Keratinocyte (primary cell): ENCODE data around the gene RAP1GAP2. TPM values are rescaled to one million over a fixed set of nuclear protein-coding genes. Genes with fewer than 3 reads are reported as not detected.

Experiments used
- DNase-seq: peaks from one replicate; pipeline ENCODE4 v3.0.0-alpha.2; 2011; ENCODE audit warnings: low read depth, missing footprints, low spot score
- FAIRE-seq: peaks from 2 replicates; lab custom pipeline; 2011; peaks lifted over from hg19 to GRCh38; lab: Jason Lieb, UNC
- H2AFZ ChIP-seq: 2 replicates; pipeline ENCODE4 v1.6.0; 2012; ENCODE audit warnings: low read length, control low read depth, inconsistent platforms; ENCODE audit not compliant: control insufficient read depth
- H3K27ac ChIP-seq: 2 replicates; pipeline ENCODE4 v1.5.1; 2011; ENCODE audit warnings: low read length; ENCODE audit not compliant: control insufficient read depth, insufficient read depth
- H3K27me3 ChIP-seq: 3 replicates; pipeline ENCODE4 v1.6.0; 2011; ENCODE audit warnings: low read length; ENCODE audit not compliant: control insufficient read depth, insufficient read depth; ENCODE audit errors: extremely low read depth
- H3K36me3 ChIP-seq, 2 experiments: 2 replicates in 1 of 2; 3 replicates in 1 of 2; pipeline ENCODE4 v1.5.1; 2011; ENCODE audit warnings: low read length in 2 of 2, mild to moderate bottlenecking in 1 of 2; ENCODE audit not compliant: control insufficient read depth in 2 of 2, insufficient read depth in 2 of 2; ENCODE audit errors: extremely low read depth in 1 of 2
- H3K4me1 ChIP-seq: 3 replicates; pipeline ENCODE4 v1.5.1; 2011; ENCODE audit warnings: low read length; ENCODE audit not compliant: control insufficient read depth, insufficient read depth; ENCODE audit errors: extremely low read depth
- H3K4me2 ChIP-seq: 3 replicates; pipeline ENCODE4 v1.6.0; 2011; ENCODE audit warnings: low read depth, low read length; ENCODE audit not compliant: control insufficient read depth, insufficient read depth; ENCODE audit errors: extremely low read depth
- H3K4me3 ChIP-seq, 3 experiments: fragments of 200-600 bp in 1 of 3; sonication (generic) in 1 of 3; 2 replicates in 2 of 3; 3 replicates in 1 of 3; pipeline ENCODE4 v1.5.1; 2011 to 2016; ENCODE audit warnings: low read length in 3 of 3, mild to moderate bottlenecking in 3 of 3, control low read depth in 2 of 3, inconsistent platforms in 1 of 3, low read depth in 1 of 3, mixed read lengths in 1 of 3, mixed run types in 1 of 3, moderate library complexity in 1 of 3; ENCODE audit not compliant: control insufficient read depth in 2 of 3, insufficient read depth in 2 of 3; ENCODE audit errors: extremely low read depth in 1 of 3
- H3K79me2 ChIP-seq: 2 replicates; pipeline ENCODE4 v1.6.0; 2012; ENCODE audit warnings: low read length; ENCODE audit not compliant: control insufficient read depth, insufficient read depth
- H3K9ac ChIP-seq: 3 replicates; pipeline ENCODE4 v1.6.0; 2011; ENCODE audit warnings: low read length; ENCODE audit not compliant: control insufficient read depth, insufficient read depth; ENCODE audit errors: extremely low read depth
- H3K9me1 ChIP-seq: 3 replicates; pipeline ENCODE4 v1.6.0; 2011; ENCODE audit warnings: low read length; ENCODE audit not compliant: control insufficient read depth, insufficient read depth; ENCODE audit errors: extremely low read depth
- H3K9me3 ChIP-seq: 2 replicates; pipeline ENCODE4 v1.5.1; 2012; ENCODE audit warnings: low read depth, low read length; ENCODE audit not compliant: control insufficient read depth
- H4K20me1 ChIP-seq: 3 replicates; pipeline ENCODE4 v1.6.0; 2011; ENCODE audit warnings: low read length; ENCODE audit not compliant: control insufficient read depth, insufficient read depth; ENCODE audit errors: extremely low read depth
- CTCF ChIP-seq, 3 experiments: IDR thresholded peaks in 1 of 3; conservative IDR thresholded peaks in 1 of 3; optimal IDR thresholded peaks in 1 of 3; 2 replicates in 2 of 3; 3 replicates in 1 of 3; pipeline versions ENCODE3 to v1.5.1; 2011; ENCODE audit warnings: low read length in 3 of 3, mild to moderate bottlenecking in 3 of 3, moderate library complexity in 2 of 3, control low read depth in 1 of 3, inconsistent platforms in 1 of 3; ENCODE audit not compliant: insufficient read depth in 2 of 3; ENCODE audit errors: extremely low read depth in 1 of 3
- EZH2 ChIP-seq: IDR thresholded peaks from one replicate; pipeline ENCODE4 v1.6.1; 2012; ENCODE audit warnings: inconsistent platforms, mild to moderate bottlenecking, low read length, moderate library complexity
- dilution Hi-C: fragments of 300-500 bp; cut with MboI; formaldehyde crosslinking; loops from one replicate; pipeline ENCODE4 v1.7.0; 2020; ENCODE audit warnings: low sequenced_read_pairs; ENCODE audit not compliant: extremely low pct_ligation_motif_present
- polyA plus RNA-seq, 5 experiments: library from polyadenylated mRNA; depleted of rRNA in 3 of 5; stranded (reverse) in 3 of 5; stranded (forward) in 1 of 5; unstranded in 1 of 5; fragments of >200 nt; gene quantifications; 1 replicate in 1 of 5; 2 replicates in 3 of 5; 3 replicates in 1 of 5; pipeline versions ENCODE4 v1.2.1 to v1.2.3, GENCODE V29; 2011 to 2012; ENCODE audit warnings: missing spikeins in 2 of 5, low read depth in 1 of 5, low replicate concordance in 1 of 5

RAP1GAP2 gene
- polyA plus RNA-seq, 1 donor (not counting 4 experiments of a cell fraction or from before 2014, with no cell fraction given), result 13.6 TPM

DNA sequence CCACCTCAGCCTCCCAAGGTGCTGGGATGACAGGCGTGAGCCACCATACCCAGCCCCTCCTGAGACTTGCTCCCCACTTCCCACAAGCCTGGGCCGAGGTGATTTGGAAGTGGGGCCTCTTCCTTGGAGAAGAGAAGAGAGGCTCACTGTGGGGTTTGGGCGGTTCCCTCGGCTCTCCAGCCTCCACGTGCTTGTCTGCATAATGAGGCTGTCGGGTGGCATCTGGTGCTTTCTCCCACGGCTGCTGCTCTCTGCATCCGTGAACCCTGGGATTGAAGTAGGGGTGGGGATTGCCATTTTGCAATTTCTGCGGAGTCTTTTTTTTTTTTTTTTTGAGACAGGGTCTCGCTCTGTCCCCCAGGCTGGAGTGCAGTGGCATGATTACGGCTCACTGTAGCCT is 101.4 kb downstream of the RAP1GAP2 start:
- Histone ChIP-seq H3K4me3 (no peak overlapping the region), H3K27ac (no peak overlapping the region), H3K79me2 (peaks cover 34% of the 10 kb centered on the region), H3K9me1 (no peaks in the 10 kb centered on the region), H3K4me2 (no peak overlapping the region), H3K36me3 (peaks cover 3 to 6% of the 10 kb centered on the region in 2 experiments), H4K20me1 (no peaks in the 10 kb centered on the region), H3K27me3 (no peaks in the 10 kb centered on the region), H3K9me3 (no peaks in the 10 kb centered on the region), H2AFZ (no peak overlapping the region), H3K9ac (no peak overlapping the region), H3K4me1 (peaks cover 18% of the 10 kb centered on the region)
- TF ChIP-seq CTCF (optimal IDR thresholded peaks at IDR 0.05 in 1 of 3, IDR thresholded peaks at IDR 0.05 in 1 of 3, conservative IDR thresholded peaks at IDR 0.05 in 1 of 3; ENCODE audit: extremely low read depth in 1 of 3, insufficient read depth in 2 of 3, low read length in 3 of 3) (no peak), EZH2 (no peak)
- DNase-seq (no peak), FAIRE-seq (no peak)
- dilution Hi-C loops, result no loop called here

DNA sequence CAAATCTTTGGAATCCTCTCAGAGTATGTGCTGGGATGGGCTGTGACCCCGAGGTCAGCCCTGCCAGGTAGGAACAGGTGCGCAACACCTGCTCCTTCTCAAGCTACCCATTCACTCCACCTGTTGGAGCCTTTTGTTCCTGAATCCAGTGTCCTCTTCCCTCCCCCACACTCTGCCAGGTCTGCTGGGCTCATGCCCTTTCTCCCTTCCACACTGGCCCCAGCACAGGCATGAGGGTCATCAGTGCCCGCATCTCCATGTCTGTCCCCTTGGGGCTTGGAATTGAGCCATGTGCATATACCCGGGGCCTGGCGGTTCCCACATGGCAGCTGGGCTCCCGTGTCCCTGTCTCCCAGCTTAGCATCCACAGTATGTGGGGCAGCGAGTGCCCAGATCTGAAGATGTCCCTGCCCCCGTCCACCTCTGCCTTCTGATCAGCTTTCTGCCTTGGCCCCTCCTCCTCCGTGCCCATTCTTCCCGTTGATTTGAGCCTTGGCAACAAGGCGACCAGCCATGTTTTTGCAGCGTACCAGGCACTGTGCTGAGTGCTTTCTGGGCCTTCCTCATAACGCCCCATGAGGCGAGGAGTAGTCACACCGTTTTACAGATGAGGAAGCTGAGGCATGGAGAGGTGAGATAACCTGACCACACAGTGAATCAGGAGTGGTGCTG is 102.2 kb downstream of the RAP1GAP2 start:
- H3K79me2 ChIP-seq, result peaks cover 39% of the 10 kb centered on the region
- no peaks in the 10 kb centered on the region for H3K9me1 ChIP-seq
- no peaks in the 10 kb centered on the region for H3K9me3 ChIP-seq
- no peak overlapping the region for H3K27ac ChIP-seq
- peaks cover 11% of the 10 kb centered on the region for H3K4me1 ChIP-seq
- H4K20me1 ChIP-seq, result no peaks in the 10 kb centered on the region
- H3K4me2 ChIP-seq, result no peak overlapping the region
- dilution Hi-C loops, result no loop called here
- no peak overlapping the region for H2AFZ ChIP-seq
- H3K36me3 ChIP-seq, result peaks cover 3 to 6% of the 10 kb centered on the region in 2 experiments
- no peaks in the 10 kb centered on the region for H3K27me3 ChIP-seq
- no peak for FAIRE-seq
- H3K9ac ChIP-seq, result no peak overlapping the region
- DNase-seq, result no peak
- no peak overlapping the region for H3K4me3 ChIP-seq
- TF ChIP-seq EZH2, result no peak
- TF ChIP-seq CTCF (optimal IDR thresholded peaks at IDR 0.05 in 1 of 3, IDR thresholded peaks at IDR 0.05 in 1 of 3, conservative IDR thresholded peaks at IDR 0.05 in 1 of 3; ENCODE audit: extremely low read depth in 1 of 3, insufficient read depth in 2 of 3, low read length in 3 of 3), result no peak
